Neural progenitor cell (in vitro differentiated cells): ENCODE data around the gene STAT4.

Experiments
- CTCF ChIP-seq: fragments of 200-600 bp; sonication (generic); IDR thresholded peaks from 2 replicates; pipeline ENCODE4 v1.5.1; 2017; ENCODE audit warnings: antibody characterized with exemption, mild to moderate bottlenecking
- EZH2 ChIP-seq: fragments of 200-600 bp; sonication (generic); IDR thresholded peaks from 2 replicates; pipeline ENCODE4 v1.6.1; 2017; ENCODE audit warnings: antibody characterized with exemption, mild to moderate bottlenecking, moderate library complexity
- EZH2phosphoT487 ChIP-seq: fragments of 200-600 bp; sonication (generic); IDR thresholded peaks from 2 replicates; pipeline ENCODE4 v1.6.1; 2017; ENCODE audit warnings: antibody characterized with exemption

GRCh38 chr2:191127235-191127634 is 23.6 kb downstream of the STAT4 start:
- TF ChIP-seq CTCF (no peak), EZH2 (no peak), EZH2phosphoT487 (no peak)
